HepG2 (cell line): ENCODE measurements around the gene DHRS9. TPM values are rescaled to one million over a fixed set of nuclear protein-coding genes. Genes with fewer than 3 reads are reported as not detected.

Experiments
- ATAC-seq: fragments of 200-7000 bp; cut with Tn5 transposase; 3 replicates; pipeline ENCODE4 v1.9.1; 2020; ENCODE audit warnings: mild to moderate bottlenecking, moderate library complexity
- BruUV-seq: library from RNA; stranded (reverse); fragments of 400-500 nt; replicated peaks from 2 replicates; lab custom pipeline; 2021; lab: Mats Ljungman, UMichigan
- CTCF ChIA-PET: fragments of 300-600 bp; formaldehyde crosslinking; extraction: SDS; loops from one replicate; lab custom pipeline; 2021; ENCODE audit warnings: low total read pairs, inconsistent platforms, low intra/inter-chr PET ratio; lab: Yijun Ruan, JAX
- POLR2A ChIA-PET: fragments of 350-600 bp; sonication (Branson Sonifier 250); formaldehyde crosslinking; loops from one replicate; lab custom pipeline; 2020; ENCODE audit warnings: antibody characterized with exemption, inconsistent platforms; lab: Yijun Ruan, JAX
- DNase-seq: peaks from one replicate; pipeline ENCODE4 v3.0.0-alpha.2; 2015; ENCODE audit warnings: low spot score
- FAIRE-seq: peaks from 3 replicates; lab custom pipeline; 2011; peaks lifted over from hg19 to GRCh38; lab: Jason Lieb, UNC
- H2AFZ ChIP-seq: one replicate; pipeline ENCODE4 v1.6.1; 2011; ENCODE audit warnings: low read length, inconsistent platforms
- H3K27ac ChIP-seq: fragments of 300-600 bp; 3 replicates; pipeline ENCODE4 v1.8.0; 2011; ENCODE audit warnings: mixed run types, mild to moderate bottlenecking, mixed read lengths, low read length, inconsistent platforms; ENCODE audit not compliant: insufficient read depth; ENCODE audit errors: extremely low read length
- H3K27me3 ChIP-seq, 2 experiments: fragments of 200-600 bp in 1 of 2; 2 replicates in 1 of 2; 3 replicates in 1 of 2; pipeline versions ENCODE4 v1.6.0 to v1.8.0; 2011; ENCODE audit warnings: low read length in 2 of 2, mild to moderate bottlenecking in 2 of 2, moderate library complexity in 2 of 2, inconsistent platforms in 1 of 2; ENCODE audit not compliant: insufficient read depth in 2 of 2, control insufficient read depth in 1 of 2
- H3K36me3 ChIP-seq, 2 experiments: fragments of 200-600 bp in 1 of 2; replicated peaks in 1 of 2; 2 replicates in 1 of 2; 3 replicates in 1 of 2; pipeline versions ENCODE4 v1.5.1 to v1.8.0; 2011; ENCODE audit warnings: low read length in 2 of 2, inconsistent platforms in 1 of 2; ENCODE audit not compliant: insufficient read depth in 2 of 2, control insufficient read depth in 1 of 2
- H3K4me1 ChIP-seq: 2 replicates; pipeline ENCODE4 v1.5.1; 2012; ENCODE audit warnings: low read length, inconsistent platforms; ENCODE audit not compliant: insufficient read depth
- H3K4me2 ChIP-seq: 2 replicates; pipeline ENCODE4 v1.6.0; 2011; ENCODE audit warnings: low read depth, low read length, inconsistent platforms
- H3K4me3 ChIP-seq, 3 experiments: fragments of 200-600 bp in 1 of 3; sonication (generic), shearing (Covaris generic) in 1 of 3; replicated peaks in 1 of 3; 2 replicates each; pipeline ENCODE4 v1.5.1; 2011 to 2016; ENCODE audit warnings: low read length in 3 of 3, inconsistent platforms in 2 of 3, low read depth in 2 of 3, mild to moderate bottlenecking in 2 of 3, control low read depth in 1 of 3, mixed read lengths in 1 of 3; ENCODE audit not compliant: insufficient read depth in 1 of 3
- H3K79me2 ChIP-seq: one replicate; pipeline ENCODE4 v1.6.1; 2011; ENCODE audit warnings: low read length, inconsistent platforms; ENCODE audit not compliant: insufficient read depth
- H3K9ac ChIP-seq: 2 replicates; pipeline ENCODE4 v1.6.0; 2011; ENCODE audit warnings: mild to moderate bottlenecking, low read depth, low read length, inconsistent platforms; ENCODE audit not compliant: insufficient read depth
- H3K9me3 ChIP-seq: 2 replicates; pipeline ENCODE4 v1.5.1; 2012; ENCODE audit warnings: mild to moderate bottlenecking, low read length
- H4K20me1 ChIP-seq: 2 replicates; pipeline ENCODE4 v1.6.0; 2011; ENCODE audit warnings: inconsistent platforms, mild to moderate bottlenecking, low read length, moderate library complexity; ENCODE audit not compliant: insufficient read depth
- ATF1 ChIP-seq: IDR thresholded peaks from 2 replicates; pipeline ENCODE4 v1.6.1; 2016; ENCODE audit warnings: mild to moderate bottlenecking, control low read depth
- GRHL1 ChIP-seq: sonication (generic); formaldehyde crosslinking; conservative IDR thresholded peaks from 2 replicates; pipeline ENCODE4 v1.8.0; 2022; ENCODE audit warnings: missing genetic modification reagents
- MAZ ChIP-seq, 2 experiments: sonication (generic) in 1 of 2; formaldehyde crosslinking in 1 of 2; IDR thresholded peaks; 2 replicates each; pipeline versions ENCODE4 v1.5.0 to v1.6.1; 2012 to 2020; ENCODE audit warnings: low read depth in 2 of 2, mild to moderate bottlenecking in 2 of 2, borderline replicate concordance in 1 of 2, improper control_type of control experiment in 1 of 2, low read length in 1 of 2, missing genetic modification reagents in 1 of 2, moderate library complexity in 1 of 2
- SAP130 ChIP-seq: IDR thresholded peaks from 2 replicates; pipeline ENCODE4 v1.6.1; 2016; ENCODE audit warnings: low read depth
- SMAD1 ChIP-seq: sonication (generic); formaldehyde crosslinking; IDR thresholded peaks from 2 replicates; pipeline ENCODE4 v1.4.0; 2020; ENCODE audit warnings: missing genetic modification reagents, low read depth, mild to moderate bottlenecking, borderline replicate concordance
- TEAD2 ChIP-seq: sonication (generic); formaldehyde crosslinking; IDR thresholded peaks from 2 replicates; pipeline ENCODE4 v1.9.0; 2021; ENCODE audit warnings: missing genetic modification reagents
- TRIM24 ChIP-seq: sonication (generic); formaldehyde crosslinking; IDR thresholded peaks from 2 replicates; pipeline ENCODE4 v1.8.0; 2022; ENCODE audit warnings: mild to moderate bottlenecking, missing genetic modification reagents
- ZMAT3 ChIP-seq: sonication (generic); formaldehyde crosslinking; conservative IDR thresholded peaks from 2 replicates; pipeline ENCODE4 v1.7.0; 2021; ENCODE audit warnings: missing genetic modification reagents
- ZNF264 ChIP-seq: sonication (generic); formaldehyde crosslinking; IDR thresholded peaks from 2 replicates; pipeline ENCODE4 v1.4.0; 2020; ENCODE audit warnings: missing genetic modification reagents
- ZNF275 ChIP-seq: sonication (generic); formaldehyde crosslinking; IDR thresholded peaks from 2 replicates; pipeline ENCODE4 v1.8.0; 2022; ENCODE audit warnings: missing genetic modification reagents, mild to moderate bottlenecking, inconsistent platforms, borderline replicate concordance
- WGBS: methylation state at CpG from one replicate; pipeline ENCODE4 v1.1.6; 2017; ENCODE audit warnings: low lambda C conversion rate; 5-methylcytosine and 5-hydroxymethylcytosine counted together
- in situ Hi-C: cut with HindIII; loops from 2 replicates; pipeline ENCODE4 v1.10.0; 2017; ENCODE audit warnings: low pct_unique_long_range_greater_than_20kb; ENCODE audit not compliant: extremely low pct_ligation_motif_present
- intact Hi-C: fragments of 100-400 bp; cut with micrococcal nuclease; formaldehyde crosslinking; loops from one replicate; pipeline ENCODE4 v1.10.0; 2022; ENCODE audit not compliant: unreplicated experiment
- polyA plus RNA-seq, 8 experiments: library from polyadenylated mRNA; depleted of rRNA in 3 of 8; stranded (reverse) in 7 of 8; unstranded in 1 of 8; fragments of >200 nt; fragmentation: Illumina TruSeq in 4 of 8; extraction: Trizol in 4 of 8; gene quantifications; 2 replicates each; pipeline versions ENCODE4 v1.2.1 to v1.2.3, GENCODE V29; 2011 to 2016; ENCODE audit warnings: low read depth in 4 of 8, missing spikeins in 1 of 8, mixed read lengths in 1 of 8; ENCODE audit not compliant: insufficient read depth in 1 of 8
- total RNA-seq, 5 experiments: library from RNA; depleted of rRNA; stranded (reverse); fragments of >200 nt; fragmentation: Illumina TruSeq; extraction: Trizol; gene quantifications; 2 replicates each; pipeline ENCODE4 v1.2.3, GENCODE V29; 2016; ENCODE audit warnings: low read depth in 1 of 5

Gene DHRS9
- total and polyA plus RNA-seq, 2 of the 13 experiments (the other 11 are each of a cell fraction or from before 2014, with no cell fraction given) = not detected

DNA sequence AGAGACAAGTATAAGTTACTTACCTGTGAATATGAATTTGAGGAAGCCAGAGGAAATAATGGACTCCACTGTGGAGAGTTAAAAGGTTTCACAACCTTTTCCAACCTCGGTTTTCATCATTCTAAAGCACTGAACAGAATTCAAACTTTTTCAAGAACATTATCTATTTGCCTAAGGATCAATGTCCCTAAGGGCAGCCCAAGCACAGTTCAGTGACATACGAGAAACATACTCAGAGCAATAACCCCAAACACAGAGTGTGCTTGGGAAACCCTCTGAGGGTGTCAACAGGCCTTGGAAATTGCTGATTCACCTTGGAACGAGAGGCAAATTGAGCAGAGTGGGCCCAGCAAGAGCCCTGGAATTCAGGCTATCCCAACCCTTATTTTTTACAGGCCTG is 38.2 kb upstream of the DHRS9 start, which contains the start of gene ABCB11:
Gene ABCB11, minus strand, starts transcription at position 123 of the 400 bp plus-strand sequence. CDS start 13,199 bp downstream, outside the sequence.
- H3K4me3 ChIP-seq = no peak within 1 kb of the TSS
- no peaks in the 10 kb centered on the region for H3K9me3 ChIP-seq
- no peaks in the 10 kb centered on the region for H3K36me3 ChIP-seq
- WGBS = 0% methylated on average over 3 of the region's 3 CpGs
- no peak within 1 kb of the TSS for H3K27ac ChIP-seq
- TF ChIP-seq SAP130 (CRISPR knock-in tag) (no peak), GRHL1 (CRISPR knock-in tag) (no peak), ZNF264 (CRISPR knock-in tag) (no peak), TRIM24 (CRISPR knock-in tag) (no peak), TEAD2 (no peak), ZNF275 (no peak), SMAD1 (CRISPR knock-in tag) (no peak), MAZ (IDR thresholded peaks at IDR 0.05; ENCODE audit: borderline replicate concordance, low read depth, low read length) (no peak), MAZ (CRISPR knock-in tag; IDR thresholded peaks at IDR 0.05; ENCODE audit: low read depth) (no peak), ATF1 (CRISPR knock-in tag) (no peak), ZMAT3 (CRISPR knock-in tag) (no peak)
- TF ChIP-seq, all 625 proteins: peak for 0
- in situ Hi-C loops = no loop called here
- CTCF ChIA-PET = no interaction called here
- H3K9ac ChIP-seq = no peak within 1 kb of the TSS
- BruUV-seq = no TSS peak
- peak; percentile 36; the same call in 2 of the 3 replicates for ATAC-seq
- H3K27me3 ChIP-seq = no peaks in the 10 kb centered on the region
- no peak for FAIRE-seq
- intact Hi-C loops = no loop called here
- POLR2A ChIA-PET = no interaction called here
- no peak for DNase-seq
- no peak within 1 kb of the TSS for H3K4me2 ChIP-seq
- no peak within 1 kb of the TSS for H2AFZ ChIP-seq
- H4K20me1 ChIP-seq = no peaks in the 10 kb centered on the region
- no peaks in the 10 kb centered on the region for H3K79me2 ChIP-seq
- no peaks in the 10 kb centered on the region for H3K4me1 ChIP-seq
